HCT116 (cell line): ENCODE measurements around the gene SLC26A2. TPM values are rescaled to one million over a fixed set of nuclear protein-coding genes. Genes with fewer than 3 reads are reported as not detected.
A peak's percentile ranks its signal among the peaks of the same experiment; 100 is the strongest.

Experiments used
- ATAC-seq: fragments of 200-7000 bp; cut with Tn5 transposase; 2 replicates; pipeline ENCODE4 v1.9.1; 2020; ENCODE audit warnings: mild to moderate bottlenecking, moderate library complexity
- BruUV-seq: library from RNA; stranded (reverse); fragments of 400-500 nt; replicated peaks from 2 replicates; lab custom pipeline; 2021; lab: Mats Ljungman, UMichigan
- CTCF ChIA-PET: fragments of 300-600 bp; sonication (Branson Sonifier 250); formaldehyde crosslinking; loops from one replicate; lab custom pipeline; 2021; ENCODE audit warnings: antibody characterized with exemption; lab: Charles Lee
- POLR2A ChIA-PET: fragments of 300-600, 350-600 bp; sonication (Branson Sonifier 250); formaldehyde crosslinking; loops from one replicate; lab custom pipeline; 2021; ENCODE audit warnings: antibody characterized with exemption; lab: Charles Lee
- RAD21 ChIA-PET, 2 experiments: fragments of 300-600 bp; sonication (Branson Sonifier 250); formaldehyde crosslinking; loops; one replicate each; lab custom pipeline; 2023; ENCODE audit warnings: low total read pairs in 2 of 2; ENCODE audit not compliant: uncharacterized antibody in 2 of 2, unreplicated experiment in 2 of 2, low non-redundant PET in 1 of 2; lab: Charles Lee
- DNase-seq: peaks from one replicate; pipeline ENCODE4 v3.0.0-alpha.2; 2010; ENCODE audit warnings: low read depth, low spot score
- H2AFZ ChIP-seq: fragments of 200-600 bp; shearing (Covaris generic), sonication (generic); 2 replicates; pipeline ENCODE4 v1.6.1; 2017; ENCODE audit warnings: low read depth, mixed run types, mixed read lengths, antibody characterized with exemption, low read length; ENCODE audit not compliant: poor library complexity, severe bottlenecking
- H3K27ac ChIP-seq: 2 replicates; pipeline ENCODE4 v1.5.1; 2012; ENCODE audit warnings: low read depth, low read length
- H3K27me3 ChIP-seq: fragments of 200-600 bp; sonication (generic); 2 replicates; pipeline ENCODE4 v1.6.1; 2016; ENCODE audit warnings: mixed run types, low read length, mixed read lengths; ENCODE audit not compliant: insufficient read depth
- H3K36me3 ChIP-seq, 2 experiments: fragments of 200-500 bp in 1 of 2; fragments of 200-600 bp in 1 of 2; sonication (Bioruptor generic) in 1 of 2; sonication (generic) in 1 of 2; 2 replicates each; pipeline versions ENCODE4 v1.5.1 to v1.6.1; 2014 to 2016; ENCODE audit warnings: low read length in 2 of 2, inconsistent platforms in 1 of 2, mixed read lengths in 1 of 2, mixed run types in 1 of 2; ENCODE audit not compliant: insufficient read depth in 2 of 2, control insufficient read depth in 1 of 2
- H3K4me1 ChIP-seq, 2 experiments: fragments of 200-600 bp in 1 of 2; sonication (generic) in 1 of 2; 2 replicates each; pipeline versions ENCODE4 v1.5.1 to v1.6.1; 2012 to 2017; ENCODE audit warnings: low read length in 2 of 2, inconsistent platforms in 1 of 2, mild to moderate bottlenecking in 1 of 2, mixed read lengths in 1 of 2, mixed run types in 1 of 2, moderate library complexity in 1 of 2; ENCODE audit not compliant: insufficient read depth in 2 of 2, control insufficient read depth in 1 of 2
- H3K4me2 ChIP-seq: fragments of 200-600 bp; sonication (generic); 2 replicates; pipeline ENCODE4 v1.6.1; 2017; ENCODE audit warnings: mixed run types, low read length, mixed read lengths
- H3K4me3 ChIP-seq, 2 experiments: fragments of 200-600 bp in 1 of 2; sonication (generic) in 1 of 2; replicated peaks in 1 of 2; 2 replicates each; pipeline ENCODE4 v1.5.1; 2011 to 2016; ENCODE audit warnings: low read length in 2 of 2, control low read depth in 1 of 2, low read depth in 1 of 2, mild to moderate bottlenecking in 1 of 2, mixed read lengths in 1 of 2, mixed run types in 1 of 2
- H3K79me2 ChIP-seq: fragments of 200-600 bp; sonication (generic); 2 replicates; pipeline ENCODE4 v1.6.1; 2017; ENCODE audit warnings: mild to moderate bottlenecking, mixed run types, low read length, moderate library complexity, mixed read lengths; ENCODE audit not compliant: insufficient read depth
- H3K9ac ChIP-seq: fragments of 200-600 bp; sonication (generic); 2 replicates; pipeline ENCODE4 v1.6.1; 2016; ENCODE audit warnings: low read length, mixed read lengths
- H3K9me2 ChIP-seq: fragments of 200-600 bp; sonication (generic), shearing (Covaris generic); 2 replicates; pipeline ENCODE4 v1.6.1; 2017; ENCODE audit warnings: mixed run types, mild to moderate bottlenecking, moderate library complexity; ENCODE audit not compliant: insufficient read depth
- H3K9me3 ChIP-seq, 2 experiments: fragments of 200-500 bp in 1 of 2; fragments of 200-600 bp in 1 of 2; sonication (Bioruptor generic) in 1 of 2; sonication (generic) in 1 of 2; 2 replicates each; pipeline ENCODE4 v1.6.1; 2014 to 2017; ENCODE audit warnings: low read length in 2 of 2, mixed read lengths in 2 of 2, inconsistent platforms in 1 of 2, low read depth in 1 of 2, mild to moderate bottlenecking in 1 of 2, mixed run types in 1 of 2, moderate library complexity in 1 of 2; ENCODE audit not compliant: control insufficient read depth in 1 of 2, insufficient read depth in 1 of 2
- H4K20me1 ChIP-seq: fragments of 200-600 bp; sonication (generic), shearing (Covaris generic); 2 replicates; pipeline ENCODE4 v1.6.1; 2017; ENCODE audit warnings: mixed run types, mild to moderate bottlenecking, moderate library complexity; ENCODE audit not compliant: insufficient read depth
- CBX3 ChIP-seq: IDR thresholded peaks from 2 replicates; pipeline ENCODE4 v1.6.1; 2012; ENCODE audit warnings: low read depth
- CEBPB ChIP-seq: IDR thresholded peaks from 2 replicates; pipeline ENCODE4 v1.6.1; 2012; ENCODE audit warnings: low read depth
- EGR1 ChIP-seq: IDR thresholded peaks from 2 replicates; pipeline ENCODE4 v1.6.1; 2012; ENCODE audit warnings: low read depth
- EZH2 ChIP-seq: fragments of 200-600 bp; sonication (generic); IDR thresholded peaks from 2 replicates; pipeline ENCODE4 v1.6.1; 2017; ENCODE audit warnings: antibody characterized with exemption, mixed run types
- EZH2phosphoT487 ChIP-seq: fragments of 200-600 bp; IDR thresholded peaks from 2 replicates; pipeline ENCODE4 v1.6.1; 2018; ENCODE audit warnings: antibody characterized with exemption, borderline replicate concordance
- JUND ChIP-seq: IDR thresholded peaks from 2 replicates; pipeline ENCODE4 v1.6.1; 2012
- POLR2AphosphoS5 ChIP-seq: IDR thresholded peaks from 2 replicates; pipeline ENCODE4 v1.6.1; 2011; ENCODE audit warnings: mild to moderate bottlenecking, low read depth, low read length, moderate library complexity
- SIN3A ChIP-seq: IDR thresholded peaks from 2 replicates; pipeline ENCODE4 v1.6.1; 2012; ENCODE audit warnings: low read depth
- SP1 ChIP-seq: IDR thresholded peaks from 2 replicates; pipeline ENCODE4 v1.6.1; 2012; ENCODE audit warnings: low read depth
- SRF ChIP-seq: IDR thresholded peaks from 2 replicates; pipeline ENCODE4 v1.6.1; 2012; ENCODE audit warnings: low read depth
- ZFX ChIP-seq: fragments of 450-650 bp; IDR thresholded peaks from 2 replicates; pipeline ENCODE4 v1.6.1; 2017
- ZNF274 ChIP-seq: fragments of 200-500 bp; sonication (Bioruptor generic); IDR thresholded peaks from 2 replicates; pipeline ENCODE4 v1.6.1; 2014; ENCODE audit warnings: mild to moderate bottlenecking, low read depth, low read length, inconsistent platforms
- intact Hi-C: fragments of 100-400 bp; cut with micrococcal nuclease; formaldehyde crosslinking; loops from 2 replicates; pipeline ENCODE4 v1.10.0; 2022
- total RNA-seq: library from RNA; stranded (reverse); gene quantifications from one replicate; pipeline ENCODE4 v1.2.1, GENCODE V29; 2021; ENCODE audit not compliant: unreplicated experiment
- TF ChIP-seq, protein P1 (sequence below), 3 experiments: fragments of 200-600 bp in 1 of 3; sonication (generic) in 1 of 3; IDR thresholded peaks in 2 of 3; conservative IDR thresholded peaks in 1 of 3; 2 replicates each; pipeline ENCODE4 v1.5.1; 2012 to 2017; ENCODE audit warnings: low read depth in 2 of 3, low read length in 2 of 3, antibody characterized with exemption in 1 of 3, borderline replicate concordance in 1 of 3, control low read depth in 1 of 3, mild to moderate bottlenecking in 1 of 3, mixed read lengths in 1 of 3, mixed run types in 1 of 3, moderate library complexity in 1 of 3; ENCODE audit not compliant: insufficient read depth in 1 of 3
- TF ChIP-seq, protein P2 (sequence below): IDR thresholded peaks from 2 replicates; pipeline ENCODE4 v1.6.1; 2012

Gene SLC26A2
- total RNA-seq, 1 experiment from 2014 or later = 7.8 TPM

DNA sequence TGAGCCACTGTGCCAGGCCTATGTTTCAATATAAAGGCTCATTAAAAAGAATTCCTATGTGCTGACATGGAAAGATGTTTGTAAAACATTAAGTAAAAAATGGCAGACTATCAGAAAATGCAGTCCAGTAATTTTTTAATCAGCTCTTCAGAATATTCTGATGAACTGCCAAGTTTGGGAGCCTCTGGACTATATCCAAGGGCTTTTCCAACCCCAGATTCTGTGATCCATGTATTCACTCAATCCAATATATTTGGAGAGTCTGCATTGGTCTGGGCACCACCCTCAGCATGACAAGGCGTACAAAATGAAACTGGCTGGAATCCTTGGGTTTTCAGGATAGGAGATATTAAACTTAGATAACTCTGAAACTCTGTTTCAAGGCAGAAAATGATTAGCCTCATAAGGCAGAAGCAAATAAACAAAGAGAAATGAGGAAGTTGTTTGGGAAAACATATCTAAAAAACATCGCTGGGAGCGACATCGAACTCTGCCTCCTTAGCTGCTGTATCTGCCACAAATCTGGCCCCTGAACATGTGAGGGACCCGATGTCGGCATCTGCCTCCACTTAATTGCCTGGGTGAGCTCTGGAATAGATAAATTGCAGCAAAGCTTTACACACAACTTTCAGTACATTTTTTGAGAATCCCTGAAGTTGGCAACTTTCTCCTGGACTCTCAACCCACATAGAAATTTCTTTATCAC lies 30.4 kb upstream of the SLC26A2 start:
- Histone ChIP-seq H3K9me3 (no peaks in the 10 kb centered on the region), H3K4me2 (no peak overlapping the region), H3K4me1 (no peaks in the 10 kb centered on the region), H3K79me2 (no peaks in the 10 kb centered on the region), H3K9me2 (no peaks in the 10 kb centered on the region), H3K27me3 (no peaks in the 10 kb centered on the region), H3K27ac (no peak overlapping the region), H3K36me3 (no peaks in the 10 kb centered on the region), H3K9ac (no peak overlapping the region), H2AFZ (peak overlapping the region; percentile 12), H4K20me1 (no peaks in the 10 kb centered on the region), H3K4me3 (no peak overlapping the region)
- no TSS peak for BruUV-seq
- DNase-seq (no peak), ATAC-seq (no peak)
- TF ChIP-seq SP1 = no peak
- TF ChIP-seq CEBPB = no peak
- no peak for TF ChIP-seq SRF
- intact Hi-C loops = no loop called here
- CTCF ChIA-PET = interaction anchor here (1.0 kb wide), 1 partner anchor 9 kb away, joined by 3 read pairs; no protein-coding TSS in a partner anchor
- RAD21 ChIA-PET = no interaction called here
- POLR2A ChIA-PET = no interaction called here

DNA sequence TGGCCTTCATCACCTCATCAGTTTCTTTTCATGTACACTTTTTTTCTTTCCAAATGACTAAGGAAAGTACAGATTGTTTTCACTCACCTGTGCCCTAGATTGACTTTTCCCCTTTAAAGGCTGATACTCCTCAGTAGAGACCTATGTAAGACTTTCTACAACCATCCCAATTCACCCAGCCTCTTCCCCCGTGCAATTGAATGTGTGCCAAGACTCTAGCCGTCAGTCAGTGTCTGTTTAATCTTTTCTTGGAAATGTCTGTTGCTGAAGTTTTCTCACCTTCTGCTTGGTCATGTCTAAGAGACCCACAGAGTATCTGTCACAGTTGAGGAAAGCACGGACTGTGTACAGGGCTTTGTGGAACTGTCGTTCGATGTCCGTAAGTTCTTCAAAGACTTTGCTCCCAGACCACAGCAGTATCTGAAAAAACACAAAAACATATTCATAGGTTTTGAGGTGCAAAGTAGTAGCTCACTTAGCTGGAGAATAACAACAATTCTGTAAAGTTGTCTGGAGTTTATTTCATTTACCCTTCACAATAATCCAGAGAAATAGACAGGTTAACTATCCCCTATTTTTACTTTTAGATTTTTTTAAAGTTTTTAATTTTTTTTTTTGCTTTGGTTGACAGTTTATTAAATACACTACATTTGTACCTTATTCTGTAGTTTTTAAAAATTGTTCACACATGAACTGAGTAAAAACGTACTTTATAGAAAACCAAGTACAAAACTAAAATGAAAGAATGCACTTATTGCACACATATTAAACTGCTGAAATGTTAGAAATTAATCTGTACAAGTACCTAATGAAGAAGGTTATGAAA lies 29.6 kb upstream of the SLC26A2 start:
- Histone ChIP-seq H3K9me3 (no peaks in the 10 kb centered on the region), H3K4me2 (no peak overlapping the region), H4K20me1 (no peaks in the 10 kb centered on the region), H3K4me1 (no peaks in the 10 kb centered on the region), H3K27ac (no peak overlapping the region), H3K36me3 (no peaks in the 10 kb centered on the region), H2AFZ (no peak overlapping the region), H3K9me2 (no peaks in the 10 kb centered on the region), H3K4me3 (no peak overlapping the region), H3K27me3 (no peaks in the 10 kb centered on the region), H3K79me2 (no peaks in the 10 kb centered on the region), H3K9ac (no peak overlapping the region)
- CTCF ChIA-PET = interaction anchor here (1.0 kb wide), 1 partner anchor 9 kb away, joined by 3 read pairs; no protein-coding TSS in a partner anchor
- POLR2A ChIA-PET = interaction anchor here (0.9 kb wide), 1 partner anchor 20 kb away, joined by 3 read pairs; no protein-coding TSS in a partner anchor
- RAD21 ChIA-PET = no interaction called here
- intact Hi-C loops = no loop called here
- no TSS peak for BruUV-seq
- ATAC-seq (no peak), DNase-seq (no peak)
- TF ChIP-seq CBX3 (no peak), SIN3A (no peak), POLR2AphosphoS5 (no peak), EZH2 (no peak), CEBPB (no peak), JUND (no peak), ZFX (no peak), EGR1 (no peak), ZNF274 (no peak), EZH2phosphoT487 (no peak)
- TF ChIP-seq, protein P1, sequence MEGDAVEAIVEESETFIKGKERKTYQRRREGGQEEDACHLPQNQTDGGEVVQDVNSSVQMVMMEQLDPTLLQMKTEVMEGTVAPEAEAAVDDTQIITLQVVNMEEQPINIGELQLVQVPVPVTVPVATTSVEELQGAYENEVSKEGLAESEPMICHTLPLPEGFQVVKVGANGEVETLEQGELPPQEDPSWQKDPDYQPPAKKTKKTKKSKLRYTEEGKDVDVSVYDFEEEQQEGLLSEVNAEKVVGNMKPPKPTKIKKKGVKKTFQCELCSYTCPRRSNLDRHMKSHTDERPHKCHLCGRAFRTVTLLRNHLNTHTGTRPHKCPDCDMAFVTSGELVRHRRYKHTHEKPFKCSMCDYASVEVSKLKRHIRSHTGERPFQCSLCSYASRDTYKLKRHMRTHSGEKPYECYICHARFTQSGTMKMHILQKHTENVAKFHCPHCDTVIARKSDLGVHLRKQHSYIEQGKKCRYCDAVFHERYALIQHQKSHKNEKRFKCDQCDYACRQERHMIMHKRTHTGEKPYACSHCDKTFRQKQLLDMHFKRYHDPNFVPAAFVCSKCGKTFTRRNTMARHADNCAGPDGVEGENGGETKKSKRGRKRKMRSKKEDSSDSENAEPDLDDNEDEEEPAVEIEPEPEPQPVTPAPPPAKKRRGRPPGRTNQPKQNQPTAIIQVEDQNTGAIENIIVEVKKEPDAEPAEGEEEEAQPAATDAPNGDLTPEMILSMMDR (IDR thresholded peaks at IDR 0.05 in 2 of 3, conservative IDR thresholded peaks at IDR 0.05 in 1 of 3; ENCODE audit: borderline replicate concordance in 1 of 3, insufficient read depth in 1 of 3, low read depth in 2 of 3, low read length in 2 of 3) = no peak
- TF ChIP-seq, protein P2, sequence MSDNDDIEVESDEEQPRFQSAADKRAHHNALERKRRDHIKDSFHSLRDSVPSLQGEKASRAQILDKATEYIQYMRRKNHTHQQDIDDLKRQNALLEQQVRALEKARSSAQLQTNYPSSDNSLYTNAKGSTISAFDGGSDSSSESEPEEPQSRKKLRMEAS = no peak
